ENCODE results near the gene RASSF1.

DNA sequence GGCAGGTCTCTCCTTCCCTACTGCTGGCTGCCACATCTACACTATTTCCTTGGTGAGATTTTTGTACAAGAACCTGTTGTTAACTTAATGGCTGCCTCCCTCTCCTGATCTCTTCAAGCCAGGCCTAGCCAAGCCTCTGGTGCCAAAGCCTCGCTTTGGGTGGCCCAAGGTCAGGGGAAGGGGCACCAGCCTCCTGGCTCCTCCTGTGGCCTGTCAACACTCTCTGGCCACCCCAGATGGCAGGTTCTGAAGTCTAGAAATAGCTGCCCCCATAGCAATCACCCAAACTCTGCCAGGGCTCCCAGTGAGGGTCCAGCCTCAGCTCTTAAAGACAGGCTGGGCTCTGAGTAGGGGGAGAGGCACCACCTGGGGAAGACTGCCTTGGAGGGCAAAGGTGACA lies 53.4 kb downstream of the RASSF1 start:
- TF ChIP-seq POLR2A (IDR thresholded peaks at IDR 0.05) = no peak
- TF ChIP-seq CTCF (IDR thresholded peaks at IDR 0.05) = no peak
- TF ChIP-seq EP300 (IDR thresholded peaks at IDR 0.05) = no peak

All from ovary (tissue), 3 donors.